ENCODE results near the gene CLDN7.
A peak's percentile ranks its signal among the peaks of the same experiment; 100 is the strongest.

Gene CLDN7

DNA sequence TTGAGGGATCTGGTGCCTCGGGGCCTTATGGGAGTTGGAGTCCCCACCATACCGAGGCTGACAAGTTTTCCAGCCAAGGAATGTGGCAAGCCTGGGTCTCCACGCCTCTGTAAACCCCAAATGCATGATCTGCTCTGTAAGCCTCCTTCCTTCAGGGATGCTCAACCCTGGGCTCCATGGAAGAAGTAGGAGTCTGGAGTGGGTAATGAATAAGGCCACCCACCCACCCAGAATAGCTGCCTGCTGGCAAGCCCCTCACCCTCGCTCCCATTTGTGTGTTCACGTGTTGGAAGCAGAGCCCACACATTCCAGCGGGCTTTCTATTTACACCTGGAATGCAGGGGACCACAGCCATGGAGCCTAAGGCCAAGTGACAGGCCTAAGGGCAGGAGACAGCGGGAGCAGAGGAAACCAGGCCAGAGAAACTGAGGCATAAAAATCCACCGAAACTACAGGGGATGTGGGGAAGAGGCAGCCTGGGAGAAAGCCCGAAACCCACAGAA lies 47.1 kb downstream of the CLDN7 start:
- peak overlapping the region; percentile 40 for H3K4me3 ChIP-seq (ENCODE audit: low read depth, low read length)
- no peak for DNase-seq (ENCODE audit: low read depth, low spot score)
- no peak for TF ChIP-seq CTCF (IDR thresholded peaks at IDR 0.05; ENCODE audit: low read depth, low read length)
- in situ Hi-C loops (cut with HindIII; ENCODE audit: low sequenced_read_pairs): no loop called here

- peak; percentile 67 for TF ChIP-seq CTCF (IDR thresholded peaks at IDR 0.05; ENCODE audit: low read depth, low read length)
- in situ Hi-C loops (cut with HindIII; ENCODE audit: low sequenced_read_pairs): no loop called here
- H3K4me3 ChIP-seq (ENCODE audit: low read depth, low read length): peak overlapping the region; percentile 40
- peak; percentile 98 for DNase-seq (ENCODE audit: low read depth, low spot score)
Measured at GRCh38 chr17:7214300-7215135, 47.8 kb downstream of the CLDN7 start.

GRCh38 chr17:7213895-7214299 lies 48.4 kb downstream of the CLDN7 start:
- H3K4me3 ChIP-seq (ENCODE audit: low read depth, low read length): peak overlapping the region; percentile 40
- DNase-seq (ENCODE audit: low read depth, low spot score): peak; percentile 79
- TF ChIP-seq CTCF (IDR thresholded peaks at IDR 0.05; ENCODE audit: low read depth, low read length): peak; percentile 60
- in situ Hi-C loops (cut with HindIII; ENCODE audit: low sequenced_read_pairs): no loop called here

DNA sequence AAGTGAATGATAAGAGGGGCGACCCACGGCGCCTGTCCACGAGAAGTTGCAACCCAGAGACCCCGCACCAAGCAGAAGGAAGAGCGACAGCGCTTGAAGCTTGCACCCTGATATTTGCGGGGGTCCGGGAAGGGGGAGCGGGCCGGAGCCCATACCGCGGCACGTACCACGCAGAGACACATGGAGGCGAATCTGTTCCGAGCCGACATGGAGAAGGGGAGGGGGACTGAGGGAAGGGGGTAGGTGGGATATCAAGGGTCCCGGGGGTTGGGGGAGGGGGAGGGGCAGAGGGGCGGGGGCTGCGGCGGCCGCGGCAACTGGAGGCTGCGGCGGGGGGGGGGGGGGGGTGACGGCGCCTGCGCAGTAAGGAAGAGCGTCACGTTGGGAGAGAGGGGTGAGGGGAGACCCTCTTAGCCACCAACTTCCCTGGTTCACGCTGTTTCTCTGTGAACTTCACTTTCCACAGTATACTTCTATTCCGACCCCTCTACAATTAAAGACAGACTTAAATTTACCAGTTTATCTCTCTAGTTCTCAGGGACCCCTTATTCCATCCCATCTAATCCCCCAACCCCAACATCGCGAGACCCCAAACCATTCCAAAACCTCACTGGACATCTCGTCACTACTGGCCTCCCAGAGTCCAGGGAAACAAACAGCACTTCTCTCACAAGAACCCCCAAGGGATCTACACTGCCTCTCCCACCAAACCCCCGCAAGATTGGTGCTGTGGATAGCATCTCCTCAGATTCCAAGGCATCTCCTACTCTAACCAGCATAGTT lies 50.6 kb downstream of the CLDN7 start:
- in situ Hi-C loops (cut with HindIII; ENCODE audit: low sequenced_read_pairs): no loop called here
- TF ChIP-seq CTCF (IDR thresholded peaks at IDR 0.05; ENCODE audit: low read depth, low read length): no peak
- no peak for DNase-seq (ENCODE audit: low read depth, low spot score)
- H3K4me3 ChIP-seq (ENCODE audit: low read depth, low read length): peak overlapping the region; percentile 21
